ENCODE data around the gene PFN1.

PFN1 gene

DNA sequence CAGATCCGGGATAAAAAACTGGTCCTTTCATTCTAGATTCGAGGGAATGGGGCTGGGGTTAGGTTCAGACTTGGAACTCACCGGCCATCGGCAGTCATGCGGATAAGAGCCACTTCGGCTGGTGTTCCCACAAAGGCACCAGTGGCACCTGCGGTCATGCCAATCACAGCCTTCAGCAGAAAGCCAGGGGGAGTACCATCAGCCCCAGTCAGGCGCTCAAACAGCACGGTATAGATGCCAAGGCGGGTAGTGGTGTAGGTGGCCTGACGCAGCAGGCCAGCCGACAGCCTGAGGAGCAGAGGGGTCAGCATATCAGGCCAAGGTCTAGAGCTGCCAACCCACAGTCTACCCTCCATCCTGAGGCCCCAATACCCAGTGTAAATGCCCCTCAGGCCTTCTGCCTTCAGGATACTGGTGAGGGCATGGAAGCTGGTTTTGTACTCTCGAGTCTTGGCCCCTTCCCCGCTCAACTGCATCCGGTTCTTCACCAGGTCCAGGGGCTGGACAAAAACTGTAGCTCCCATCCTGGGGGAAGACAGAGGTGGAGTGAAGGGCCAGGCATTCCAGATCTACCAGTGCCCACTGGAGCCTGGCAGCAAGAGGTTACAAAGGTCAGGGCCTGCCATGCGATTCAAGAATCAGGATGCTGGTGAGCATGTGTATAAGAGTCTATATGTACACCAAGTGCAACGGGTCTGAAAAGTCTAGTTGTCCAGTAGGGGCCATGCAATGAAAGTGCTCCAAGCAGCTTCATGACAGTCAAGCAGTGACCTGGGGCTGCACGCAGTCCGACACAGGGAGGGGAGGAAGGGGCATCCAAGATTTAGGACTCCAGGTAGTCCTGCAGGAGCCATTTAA, 9.4 kb downstream of the PFN1 start:
- peak overlapping the region; percentile 58 for H3K4me2 ChIP-seq (ENCODE audit: low read length, poor library complexity, severe bottlenecking)
- H4K91ac ChIP-seq (ENCODE audit: low read length), result peak overlapping the region; percentile 43
- peak overlapping the region; percentile 78 to 98 for H3K4me3 ChIP-seq (ENCODE audit: insufficient read depth in 1 of 2, low read depth in 1 of 2, low read length in 2 of 2)
- H3K23ac ChIP-seq (ENCODE audit: low read length in 2 of 2), result peak overlapping the region in 1 of 2 experiments; percentile 77
- H4K8ac ChIP-seq (ENCODE audit: low read length), result peak overlapping the region; percentile 90
- H3K27ac ChIP-seq (ENCODE audit: low read length, poor library complexity, severe bottlenecking), result peak overlapping the region; percentile 93
- WGBS, result 76% methylated on average over 19 of the region's 19 CpGs
- no peak overlapping the region for H2BK15ac ChIP-seq (ENCODE audit: low read depth, poor library complexity, severe bottlenecking)
- H3K4ac ChIP-seq (ENCODE audit: low read depth in 1 of 2, low read length in 2 of 2), result peak overlapping the region; percentile 81 to 95
- H3K9me3 ChIP-seq (ENCODE audit: control insufficient read depth, low read length), result no peaks in the 10 kb centered on the region
- H3K18ac ChIP-seq (ENCODE audit: low read depth in 1 of 2, low read length in 2 of 2), result peak overlapping the region; percentile 88 to 90
- H2AK5ac ChIP-seq (ENCODE audit: low read length, severe bottlenecking), result peak overlapping the region; percentile 13
- H2BK120ac ChIP-seq (ENCODE audit: low read depth, low read length), result no peak overlapping the region
- H3K9ac ChIP-seq (ENCODE audit: low read length), result peak overlapping the region; percentile 97
- H3K4me1 ChIP-seq (ENCODE audit: control insufficient read depth, insufficient read depth, low read depth, low read length), result peaks cover 33% of the 10 kb centered on the region
- no peak overlapping the region for H2BK5ac ChIP-seq (ENCODE audit: low read depth, low read length, poor library complexity, severe bottlenecking)
- peaks cover 25% of the 10 kb centered on the region for H3K79me1 ChIP-seq (replicated peaks; ENCODE audit: low read length, poor library complexity, severe bottlenecking)
- no peaks in the 10 kb centered on the region for H3K27me3 ChIP-seq (ENCODE audit: control insufficient read depth in 1 of 2, insufficient read depth in 1 of 2, low read length in 2 of 2)
- peak overlapping the region; percentile 19 to 89 for H3K14ac ChIP-seq (ENCODE audit: low read length in 2 of 2)
- peaks cover 54 to 56% of the 10 kb centered on the region in 2 experiments for H3K36me3 ChIP-seq (ENCODE audit: control insufficient read depth in 1 of 2, insufficient read depth in 2 of 2, low read depth in 1 of 2, low read length in 2 of 2)
- H2BK12ac ChIP-seq (ENCODE audit: low read length in 2 of 2), result no peak overlapping the region
- H2AFZ ChIP-seq (ENCODE audit: low read depth, low read length), result no peak overlapping the region
- peak; percentile 46 for DNase-seq

DNA sequence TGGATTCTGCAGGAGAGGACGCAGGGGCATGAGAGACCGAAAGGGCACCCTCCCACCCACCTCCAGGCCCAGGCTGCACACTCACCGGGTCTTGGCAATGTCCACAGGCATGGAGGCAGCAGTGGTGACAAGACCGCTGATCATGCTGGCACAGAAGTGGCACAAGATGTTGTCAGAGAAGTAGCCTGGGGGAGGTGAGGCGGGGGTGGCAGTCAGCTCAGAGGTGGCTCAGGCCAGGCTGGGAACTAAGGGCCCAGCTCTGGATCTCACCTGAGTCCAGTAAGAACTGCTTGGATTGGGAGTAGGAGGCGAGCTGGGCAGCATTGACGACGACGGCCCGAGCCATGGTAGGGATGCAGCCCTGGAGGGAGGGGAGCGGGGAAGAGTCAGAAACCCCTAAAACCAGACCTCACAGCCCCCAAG, 10.2 kb downstream of the PFN1 start:
- no peak overlapping the region for H2BK12ac ChIP-seq (ENCODE audit: low read length in 2 of 2)
- no peaks in the 10 kb centered on the region for H3K9me3 ChIP-seq (ENCODE audit: control insufficient read depth, low read length)
- H3K18ac ChIP-seq (ENCODE audit: low read depth in 1 of 2, low read length in 2 of 2), result no peak overlapping the region
- H3K27me3 ChIP-seq (ENCODE audit: control insufficient read depth in 1 of 2, insufficient read depth in 1 of 2, low read length in 2 of 2), result no peaks in the 10 kb centered on the region
- H3K79me1 ChIP-seq (replicated peaks; ENCODE audit: low read length, poor library complexity, severe bottlenecking), result peaks cover 28% of the 10 kb centered on the region
- peaks cover 35% of the 10 kb centered on the region for H3K4me1 ChIP-seq (ENCODE audit: control insufficient read depth, insufficient read depth, low read depth, low read length)
- peak overlapping the region; percentile 47 for H2AK5ac ChIP-seq (ENCODE audit: low read length, severe bottlenecking)
- no peak overlapping the region for H3K4ac ChIP-seq (ENCODE audit: low read depth in 1 of 2, low read length in 2 of 2)
- 94% methylated on average over 7 of the region's 11 CpGs for WGBS
- peaks cover 47 to 50% of the 10 kb centered on the region in 2 experiments for H3K36me3 ChIP-seq (ENCODE audit: control insufficient read depth in 1 of 2, insufficient read depth in 2 of 2, low read depth in 1 of 2, low read length in 2 of 2)
- H2BK5ac ChIP-seq (ENCODE audit: low read depth, low read length, poor library complexity, severe bottlenecking), result no peak overlapping the region
- H3K4me3 ChIP-seq (ENCODE audit: insufficient read depth in 1 of 2, low read depth in 1 of 2, low read length in 2 of 2), result no peak overlapping the region
- peak overlapping the region; percentile 14 for H3K4me2 ChIP-seq (ENCODE audit: low read length, poor library complexity, severe bottlenecking)
- no peak for DNase-seq
- H2AFZ ChIP-seq (ENCODE audit: low read depth, low read length), result no peak overlapping the region
- peak overlapping the region; percentile 53 for H4K91ac ChIP-seq (ENCODE audit: low read length)
- no peak overlapping the region for H2BK15ac ChIP-seq (ENCODE audit: low read depth, poor library complexity, severe bottlenecking)
- peak overlapping the region; percentile 69 for H4K8ac ChIP-seq (ENCODE audit: low read length)
- no peak overlapping the region for H3K14ac ChIP-seq (ENCODE audit: low read length in 2 of 2)
- H3K23ac ChIP-seq (ENCODE audit: low read length in 2 of 2), result no peak overlapping the region
- H3K27ac ChIP-seq (ENCODE audit: low read length, poor library complexity, severe bottlenecking), result no peak overlapping the region
- H2BK120ac ChIP-seq (ENCODE audit: low read depth, low read length), result no peak overlapping the region
- H3K9ac ChIP-seq (ENCODE audit: low read length), result peak overlapping the region; percentile 97

DNA sequence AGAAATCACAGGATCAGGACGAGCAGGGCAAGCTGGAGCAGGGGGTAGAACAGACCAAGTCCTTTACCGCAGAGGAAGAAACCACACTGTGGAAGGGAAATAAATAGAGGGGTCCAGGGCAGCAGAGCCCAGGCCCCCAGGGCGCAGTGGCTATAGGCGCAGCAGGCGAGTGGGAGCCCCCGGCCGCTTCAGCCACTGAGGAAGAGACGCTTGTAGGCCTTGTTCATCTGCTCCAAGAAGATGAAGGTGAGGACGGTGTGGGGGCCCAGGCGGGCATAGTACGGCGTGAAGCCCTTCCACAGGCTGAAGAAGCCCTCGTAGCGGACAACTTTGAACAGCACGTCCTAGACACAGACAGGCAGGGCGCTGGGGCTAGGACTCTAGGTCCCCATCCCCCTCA, 10.8 kb downstream of the PFN1 start:
- Histone ChIP-seq H2AK5ac (ENCODE audit: low read length, severe bottlenecking) (no peak overlapping the region), H3K4me3 (ENCODE audit: insufficient read depth in 1 of 2, low read depth in 1 of 2, low read length in 2 of 2) (no peak overlapping the region), H2BK12ac (ENCODE audit: low read length in 2 of 2) (no peak overlapping the region), H3K27me3 (ENCODE audit: control insufficient read depth in 1 of 2, insufficient read depth in 1 of 2, low read length in 2 of 2) (no peaks in the 10 kb centered on the region), H3K14ac (ENCODE audit: low read length in 2 of 2) (no peak overlapping the region), H3K4ac (ENCODE audit: low read depth in 1 of 2, low read length in 2 of 2) (no peak overlapping the region), H3K9ac (ENCODE audit: low read length) (peak overlapping the region; percentile 97), H4K91ac (ENCODE audit: low read length) (no peak overlapping the region), H4K8ac (ENCODE audit: low read length) (no peak overlapping the region), H3K9me3 (ENCODE audit: control insufficient read depth, low read length) (no peaks in the 10 kb centered on the region), H2BK15ac (ENCODE audit: low read depth, poor library complexity, severe bottlenecking) (no peak overlapping the region), H3K79me1 (replicated peaks; ENCODE audit: low read length, poor library complexity, severe bottlenecking) (peaks cover 31% of the 10 kb centered on the region), H3K18ac (ENCODE audit: low read depth in 1 of 2, low read length in 2 of 2) (no peak overlapping the region), H2BK120ac (ENCODE audit: low read depth, low read length) (no peak overlapping the region), H3K23ac (ENCODE audit: low read length in 2 of 2) (no peak overlapping the region), H2AFZ (ENCODE audit: low read depth, low read length) (no peak overlapping the region), H3K27ac (ENCODE audit: low read length, poor library complexity, severe bottlenecking) (no peak overlapping the region), H3K36me3 (ENCODE audit: control insufficient read depth in 1 of 2, insufficient read depth in 2 of 2, low read depth in 1 of 2, low read length in 2 of 2) (peaks cover 42 to 50% of the 10 kb centered on the region in 2 experiments), H2BK5ac (ENCODE audit: low read depth, low read length, poor library complexity, severe bottlenecking) (no peak overlapping the region), H3K4me2 (ENCODE audit: low read length, poor library complexity, severe bottlenecking) (no peak overlapping the region), H3K4me1 (ENCODE audit: control insufficient read depth, insufficient read depth, low read depth, low read length) (peaks cover 34% of the 10 kb centered on the region)
- no peak for DNase-seq
- WGBS, result 98% methylated on average over 16 of the region's 16 CpGs

- no peak overlapping the region for H2BK15ac ChIP-seq (ENCODE audit: low read depth, poor library complexity, severe bottlenecking)
- H3K14ac ChIP-seq (ENCODE audit: low read length in 2 of 2), result no peak overlapping the region
- H2BK5ac ChIP-seq (ENCODE audit: low read depth, low read length, poor library complexity, severe bottlenecking), result no peak overlapping the region
These were observed 11.9 kb downstream of the PFN1 start for GRCh38 chr17:4936436-4936835.

More at GRCh38 chr17:4936436-4936835, 11.9 kb downstream of the PFN1 start:
- WGBS, result over 99% methylated on average over 3 of the region's 3 CpGs
- H4K91ac ChIP-seq (ENCODE audit: low read length), result no peak overlapping the region
- no peak overlapping the region for H2AFZ ChIP-seq (ENCODE audit: low read depth, low read length)
- H3K27me3 ChIP-seq (ENCODE audit: control insufficient read depth in 1 of 2, insufficient read depth in 1 of 2, low read length in 2 of 2), result no peaks in the 10 kb centered on the region
- DNase-seq, result no peak
- H3K9ac ChIP-seq (ENCODE audit: low read length), result no peak overlapping the region
- H3K36me3 ChIP-seq (ENCODE audit: control insufficient read depth in 1 of 2, insufficient read depth in 2 of 2, low read depth in 1 of 2, low read length in 2 of 2), result peaks cover 35 to 50% of the 10 kb centered on the region in 2 experiments
- no peak overlapping the region for H2BK12ac ChIP-seq (ENCODE audit: low read length in 2 of 2)
- no peak overlapping the region for H2BK120ac ChIP-seq (ENCODE audit: low read depth, low read length)
- no peak overlapping the region for H2AK5ac ChIP-seq (ENCODE audit: low read length, severe bottlenecking)
- H3K79me1 ChIP-seq (replicated peaks; ENCODE audit: low read length, poor library complexity, severe bottlenecking), result peaks cover 31% of the 10 kb centered on the region
- H3K4me1 ChIP-seq (ENCODE audit: control insufficient read depth, insufficient read depth, low read depth, low read length), result peaks cover 28% of the 10 kb centered on the region
- no peak overlapping the region for H3K4ac ChIP-seq (ENCODE audit: low read depth in 1 of 2, low read length in 2 of 2)
- no peak overlapping the region for H3K18ac ChIP-seq (ENCODE audit: low read depth in 1 of 2, low read length in 2 of 2)
- H3K9me3 ChIP-seq (ENCODE audit: control insufficient read depth, low read length), result no peaks in the 10 kb centered on the region
- H3K23ac ChIP-seq (ENCODE audit: low read length in 2 of 2), result no peak overlapping the region
- H4K8ac ChIP-seq (ENCODE audit: low read length), result no peak overlapping the region
- H3K4me2 ChIP-seq (ENCODE audit: low read length, poor library complexity, severe bottlenecking), result no peak overlapping the region
- no peak overlapping the region for H3K4me3 ChIP-seq (ENCODE audit: insufficient read depth in 1 of 2, low read depth in 1 of 2, low read length in 2 of 2)
- H3K27ac ChIP-seq (ENCODE audit: low read length, poor library complexity, severe bottlenecking), result no peak overlapping the region

All from mesenchymal stem cell (in vitro differentiated cells and primary cell).